Amygdala (tissue), 56 donors: Measurements from ENCODE around the gene TBX15.
"Not testable (repeated sequence)": the region's sequence is repeated elsewhere in the genome, so short reads cannot be mapped to it uniquely, and the experiment has no call there.

Experiments used
- DNase-seq, 56 donors: peaks; one replicate each; lab custom pipeline; 2025; lab: John Stamatoyannopoulos, UW

TBX15 gene

GRCh38 chr1:118931876-118932275 is 56.3 kb downstream of the TBX15 start:
- no peak for DNase-seq

DNA sequence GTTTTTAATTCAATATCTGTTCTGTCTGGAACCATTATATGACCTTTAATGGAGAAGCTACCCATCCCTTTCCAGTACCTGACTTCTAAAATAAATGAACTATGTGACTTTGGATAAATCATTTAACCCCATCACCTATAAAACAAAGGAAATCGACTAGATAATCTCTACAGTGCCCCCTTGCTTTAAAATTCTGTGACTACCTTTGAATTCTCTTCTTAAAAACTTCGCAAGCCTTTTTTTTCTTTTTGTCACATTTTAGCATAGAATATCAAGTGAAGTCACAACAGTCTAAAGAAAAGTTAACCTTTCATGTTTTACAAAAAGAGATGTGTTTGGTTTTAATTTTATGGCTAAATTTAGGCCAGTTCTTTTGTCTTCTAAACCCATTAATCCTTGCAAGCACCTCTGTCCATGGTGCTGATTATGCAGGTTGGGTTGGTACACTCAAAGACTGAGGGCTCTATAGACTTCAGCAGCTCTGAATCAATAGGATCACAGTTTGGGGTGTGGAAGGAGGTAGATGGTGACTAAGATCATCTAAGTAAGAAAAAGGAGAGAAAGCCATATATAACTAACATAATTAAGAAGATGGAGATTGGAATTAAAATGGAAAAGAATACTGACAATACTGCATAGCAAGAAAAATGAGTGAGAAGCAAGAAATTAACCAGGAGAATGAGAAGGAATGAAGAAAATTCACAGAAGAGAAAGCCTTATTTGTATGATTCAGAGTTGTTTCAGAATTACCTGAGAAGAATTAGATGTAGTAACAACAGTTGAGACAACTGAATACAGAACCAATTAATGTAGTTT is 59.2 kb downstream of the TBX15 start:
- no peak for DNase-seq

GRCh38 chr1:118927427-118928187 is 60.5 kb downstream of the TBX15 start:
- DNase-seq: no peak

DNA sequence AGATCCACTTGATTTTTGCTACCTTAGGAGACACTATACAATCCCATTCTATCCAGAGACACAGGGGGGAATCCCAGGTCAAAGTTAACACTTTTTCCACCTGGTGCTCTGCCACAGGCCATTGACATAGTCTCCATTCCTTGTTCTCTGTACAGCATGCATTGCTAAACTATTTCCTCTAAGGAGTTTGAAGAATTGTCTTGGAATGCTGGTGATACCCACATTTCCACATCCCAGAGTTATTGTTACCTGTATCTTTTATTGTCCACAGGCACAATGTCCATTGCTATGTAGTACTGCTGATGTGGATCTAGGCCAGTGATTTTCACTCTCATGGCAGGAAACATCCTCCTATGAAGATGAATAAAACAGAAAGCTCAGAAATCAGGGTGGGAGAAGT is 61.9 kb downstream of the TBX15 start:
- DNase-seq: no peak

GRCh38 chr1:118925651-118926050 is 62.5 kb downstream of the TBX15 start:
- no peak for DNase-seq

DNA sequence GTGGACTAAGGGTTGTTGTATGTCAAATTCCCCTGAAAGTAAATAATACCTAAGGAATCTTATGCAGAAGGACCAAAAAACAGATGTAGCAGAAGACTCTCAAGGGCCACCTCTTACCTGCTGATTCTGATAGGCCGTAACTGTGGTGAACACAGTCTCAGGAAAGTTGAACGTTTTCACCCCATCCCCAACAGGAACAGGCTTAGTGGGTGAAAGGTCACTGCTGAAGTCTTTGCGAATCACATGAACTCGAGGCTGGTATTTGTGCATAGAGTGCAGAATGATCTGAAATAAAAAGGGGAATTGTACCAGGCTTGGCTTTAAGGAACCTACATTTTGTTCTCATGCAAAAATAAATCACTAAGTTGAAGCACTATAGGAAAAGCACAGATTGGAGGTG is 64.8 kb downstream of the TBX15 start:
- DNase-seq: no peak

DNA sequence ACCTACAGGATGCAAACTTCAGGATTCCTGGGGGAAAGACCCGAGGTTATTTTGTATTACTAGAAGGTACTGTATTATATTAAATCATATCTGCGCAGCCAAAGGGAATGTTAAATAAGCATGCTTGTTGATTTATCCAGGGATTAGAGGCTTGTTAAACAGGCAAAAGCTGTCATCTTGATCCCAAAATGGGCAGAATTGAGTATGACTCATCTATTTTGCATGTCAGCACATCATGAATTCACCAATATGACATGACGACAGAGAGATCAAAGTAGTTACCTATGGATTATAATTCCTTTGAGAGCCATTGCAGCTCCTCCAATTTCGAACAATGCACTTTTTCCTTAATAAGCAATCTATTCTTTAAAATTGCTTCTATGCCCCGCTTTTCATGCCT is 66.1 kb downstream of the TBX15 start:
- no peak for DNase-seq

DNA sequence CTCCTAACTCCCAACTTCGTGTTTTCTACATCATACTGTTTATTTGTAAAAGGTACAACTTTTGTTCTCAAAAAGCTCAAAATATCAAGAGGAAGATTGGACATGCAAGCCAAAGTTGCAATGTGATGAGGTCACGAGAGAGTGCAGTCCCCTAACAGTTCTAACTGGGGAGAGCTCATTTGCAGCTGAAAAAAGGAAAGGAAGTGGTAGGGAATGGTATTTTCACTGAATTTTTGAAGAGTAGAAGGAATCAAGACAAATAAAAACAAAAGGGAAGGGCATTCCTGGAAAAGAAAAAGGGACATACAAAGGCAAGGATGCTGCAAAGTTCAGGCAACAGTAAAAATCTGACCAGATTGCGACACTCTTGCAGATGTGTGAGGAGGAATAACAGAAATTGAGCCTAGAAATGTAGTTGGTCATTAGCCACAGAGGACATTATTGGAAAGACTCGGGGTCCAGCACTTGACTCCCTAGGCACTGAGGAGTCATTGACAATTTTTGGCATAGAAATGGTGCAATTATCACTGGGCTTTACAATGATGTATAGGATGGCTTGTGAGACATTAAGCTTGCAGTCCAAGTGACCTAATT is 67.9 kb downstream of the TBX15 start:
- DNase-seq: no peak

- no peak for DNase-seq
Observed at GRCh38 chr1:118918940-118919259, 69.2 kb downstream of the TBX15 start.

GRCh38 chr1:118918230-118918939 is 69.8 kb downstream of the TBX15 start:
- DNase-seq: no peak

DNA sequence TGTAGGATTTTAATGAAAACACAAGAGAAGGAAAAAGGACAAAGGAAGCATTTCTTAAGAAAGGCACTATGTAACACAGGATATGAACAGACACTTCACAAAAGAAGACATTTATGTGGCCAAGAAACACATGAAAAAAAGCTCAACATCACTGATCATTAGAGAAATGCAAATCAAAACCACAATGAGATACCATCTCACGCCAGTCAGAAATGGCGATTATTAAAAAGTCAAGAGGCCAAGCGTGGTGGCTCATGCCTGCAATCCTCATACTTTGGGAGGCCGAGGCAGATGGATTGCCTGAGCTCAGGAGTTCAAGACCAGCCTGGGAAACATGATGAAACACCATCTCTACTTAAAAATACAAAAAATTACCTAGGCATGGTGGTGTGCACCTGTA is 71.8 kb downstream of the TBX15 start:
- DNase-seq: not testable (repeated sequence)

GRCh38 chr1:118914379-118915161 is 73.6 kb downstream of the TBX15 start:
- no peak for DNase-seq

GRCh38 chr1:118913818-118914217 is 74.3 kb downstream of the TBX15 start:
- no peak for DNase-seq

GRCh38 chr1:118912574-118912973 is 75.6 kb downstream of the TBX15 start:
- no peak for DNase-seq

DNA sequence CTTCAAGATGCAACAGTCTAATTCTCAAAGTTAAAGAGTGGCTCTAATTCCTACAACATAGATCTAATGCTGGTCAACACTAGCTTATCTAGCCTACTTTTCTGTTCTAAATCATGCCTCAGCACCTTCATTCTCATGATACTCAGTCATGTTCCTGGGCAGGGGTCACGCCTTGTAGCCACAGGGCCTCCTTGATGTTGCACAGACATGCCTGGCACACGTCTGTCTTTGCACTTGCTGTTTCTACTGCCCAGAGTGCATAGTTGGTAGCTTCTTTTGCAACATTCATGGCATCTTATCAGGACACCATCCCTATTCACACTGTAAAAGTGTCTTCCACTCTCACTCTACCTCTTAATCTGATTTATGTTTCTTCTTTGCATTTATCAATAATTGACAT is 76.6 kb downstream of the TBX15 start:
- DNase-seq: no peak

DNA sequence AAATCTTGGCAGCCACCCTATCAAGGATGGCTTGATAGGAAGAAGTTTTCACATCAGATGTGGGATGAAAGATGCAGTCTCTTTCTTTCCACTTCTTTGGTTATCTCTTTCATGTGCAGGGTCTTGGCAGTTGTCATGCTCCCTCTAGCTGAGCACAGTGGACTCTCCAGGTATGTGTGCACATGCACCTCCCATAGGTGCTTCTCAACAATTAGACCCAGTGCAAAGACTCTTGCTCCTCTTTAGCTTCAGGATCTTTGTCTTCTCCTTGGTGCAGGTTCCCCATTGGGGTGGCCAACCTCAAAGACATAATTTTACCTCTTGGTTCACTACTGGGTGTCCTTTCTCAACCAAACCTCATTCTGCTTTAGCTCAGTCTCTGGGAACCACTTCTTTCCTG is 80.7 kb downstream of the TBX15 start:
- DNase-seq: no peak

DNA sequence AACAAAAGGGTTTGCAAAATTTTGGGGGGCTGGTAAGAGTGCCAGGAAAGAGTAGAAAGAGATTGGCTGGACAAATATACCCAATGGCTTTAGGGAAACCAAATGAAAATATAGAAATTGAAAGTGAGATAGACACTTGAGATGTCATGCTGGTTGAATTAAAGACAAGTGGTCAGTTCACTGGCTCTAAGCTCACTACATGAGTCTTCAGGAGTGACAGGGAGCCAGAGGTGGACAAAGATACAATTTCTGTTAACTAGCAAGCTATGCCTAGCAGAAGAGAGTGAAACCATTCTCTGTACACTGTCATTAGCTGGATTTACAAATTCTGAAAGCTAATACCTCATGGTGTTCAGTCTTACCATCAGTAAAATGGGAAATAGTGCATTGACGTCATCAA is 82.5 kb downstream of the TBX15 start:
- DNase-seq: no peak

GRCh38 chr1:118905196-118905595 is 82.9 kb downstream of the TBX15 start:
- DNase-seq: no peak

DNA sequence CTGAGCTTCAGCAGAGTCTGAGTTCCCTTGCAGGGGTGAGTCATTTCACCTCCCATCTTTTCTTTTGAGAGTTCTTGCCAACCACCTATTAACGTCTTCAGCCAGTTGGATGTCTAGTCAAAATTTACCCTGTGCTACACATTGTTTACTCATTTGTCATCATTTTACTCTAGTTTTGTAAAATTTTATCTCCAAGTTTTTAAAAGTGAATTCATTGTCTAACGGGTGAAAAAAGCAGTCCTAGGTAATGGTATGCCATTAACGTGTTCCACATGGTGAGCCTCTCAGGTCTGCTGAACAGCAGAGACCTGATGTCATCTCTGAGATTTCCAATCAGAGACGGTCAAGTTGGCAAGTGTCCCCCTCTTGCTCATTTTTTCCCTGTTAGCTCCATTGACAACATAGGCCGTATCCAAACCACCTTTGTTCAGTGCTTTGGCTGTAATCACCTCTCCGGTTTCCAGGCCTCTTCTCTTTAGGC is 85.4 kb downstream of the TBX15 start:
- no peak for DNase-seq

- DNase-seq: no peak
Observed at GRCh38 chr1:118902299-118902698, 85.8 kb downstream of the TBX15 start.
